Kidney epithelial cell (primary cell): Measurements from ENCODE around the gene GID4. TPM values are rescaled to one million over a fixed set of nuclear protein-coding genes. Genes with fewer than 3 reads are reported as not detected.

Experiments used
- DNase-seq: peaks from one replicate; pipeline ENCODE4 v3.0.0-alpha.2; 2010; ENCODE audit warnings: low read depth
- H3K27me3 ChIP-seq: 2 replicates; pipeline ENCODE4 v1.6.0; 2011; ENCODE audit warnings: low read length; ENCODE audit not compliant: control insufficient read depth, insufficient read depth
- H3K36me3 ChIP-seq: 2 replicates; pipeline ENCODE4 v1.5.1; 2011; ENCODE audit warnings: low read length; ENCODE audit not compliant: control insufficient read depth, insufficient read depth
- H3K4me3 ChIP-seq: 2 replicates; pipeline ENCODE4 v1.5.1; 2011; ENCODE audit warnings: low read depth, mild to moderate bottlenecking, control low read depth, low read length
- total RNA-seq: library from RNA; depleted of rRNA; stranded (reverse); fragments of >200 nt; gene quantifications from 2 replicates; pipeline ENCODE4 v1.2.3, GENCODE V29; 2015
- TF ChIP-seq, protein P1 (sequence below): IDR thresholded peaks from 2 replicates; pipeline ENCODE4 v1.5.1; 2011; ENCODE audit warnings: mild to moderate bottlenecking, moderate library complexity, low read length, control low read depth, inconsistent platforms; ENCODE audit not compliant: insufficient read depth, poor library complexity, severe bottlenecking

GID4 gene
- total RNA-seq, 1 donor from 2014 or later, result 8.6 TPM

DNA sequence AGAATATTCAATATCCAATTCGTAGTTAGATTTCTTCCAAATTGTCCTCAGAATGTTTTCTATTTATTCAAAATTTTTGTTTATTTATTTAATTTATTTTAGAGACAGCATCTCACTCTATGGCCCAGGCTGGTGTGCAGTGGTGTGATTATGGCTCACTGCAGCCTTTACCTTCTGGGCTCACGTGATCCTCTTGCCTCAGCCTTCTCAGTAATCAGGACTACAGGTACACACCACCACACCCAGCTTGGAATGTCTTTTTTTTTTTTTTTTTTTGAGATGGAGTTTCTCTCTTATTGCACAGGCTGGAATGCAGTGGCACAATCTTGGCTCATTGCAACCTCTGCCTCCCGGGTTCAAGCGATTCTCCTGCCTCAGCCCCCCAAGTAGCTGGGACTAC, 45.0 kb downstream of the GID4 start:
- Histone ChIP-seq H3K36me3 (no peaks in the 10 kb centered on the region), H3K27me3 (no peaks in the 10 kb centered on the region), H3K4me3 (no peak overlapping the region)
- no peak for DNase-seq
- TF ChIP-seq, protein P1, sequence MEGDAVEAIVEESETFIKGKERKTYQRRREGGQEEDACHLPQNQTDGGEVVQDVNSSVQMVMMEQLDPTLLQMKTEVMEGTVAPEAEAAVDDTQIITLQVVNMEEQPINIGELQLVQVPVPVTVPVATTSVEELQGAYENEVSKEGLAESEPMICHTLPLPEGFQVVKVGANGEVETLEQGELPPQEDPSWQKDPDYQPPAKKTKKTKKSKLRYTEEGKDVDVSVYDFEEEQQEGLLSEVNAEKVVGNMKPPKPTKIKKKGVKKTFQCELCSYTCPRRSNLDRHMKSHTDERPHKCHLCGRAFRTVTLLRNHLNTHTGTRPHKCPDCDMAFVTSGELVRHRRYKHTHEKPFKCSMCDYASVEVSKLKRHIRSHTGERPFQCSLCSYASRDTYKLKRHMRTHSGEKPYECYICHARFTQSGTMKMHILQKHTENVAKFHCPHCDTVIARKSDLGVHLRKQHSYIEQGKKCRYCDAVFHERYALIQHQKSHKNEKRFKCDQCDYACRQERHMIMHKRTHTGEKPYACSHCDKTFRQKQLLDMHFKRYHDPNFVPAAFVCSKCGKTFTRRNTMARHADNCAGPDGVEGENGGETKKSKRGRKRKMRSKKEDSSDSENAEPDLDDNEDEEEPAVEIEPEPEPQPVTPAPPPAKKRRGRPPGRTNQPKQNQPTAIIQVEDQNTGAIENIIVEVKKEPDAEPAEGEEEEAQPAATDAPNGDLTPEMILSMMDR, result no peak

GRCh38 chr17:18087610-18088491, 48.6 kb downstream of the GID4 start, which contains the start of gene DRG2:
Gene DRG2, plus strand, starts transcription at chr17:18087948. Its CDS starts 76 bp downstream, at chr17:18088024.
- no peaks in the 10 kb centered on the region for H3K36me3 ChIP-seq
- peak within 1 kb of the TSS; percentile 86 for H3K4me3 ChIP-seq
- TF ChIP-seq, protein P1, result no peak
- no peaks in the 10 kb centered on the region for H3K27me3 ChIP-seq
- peak; percentile 29 for DNase-seq

DNA sequence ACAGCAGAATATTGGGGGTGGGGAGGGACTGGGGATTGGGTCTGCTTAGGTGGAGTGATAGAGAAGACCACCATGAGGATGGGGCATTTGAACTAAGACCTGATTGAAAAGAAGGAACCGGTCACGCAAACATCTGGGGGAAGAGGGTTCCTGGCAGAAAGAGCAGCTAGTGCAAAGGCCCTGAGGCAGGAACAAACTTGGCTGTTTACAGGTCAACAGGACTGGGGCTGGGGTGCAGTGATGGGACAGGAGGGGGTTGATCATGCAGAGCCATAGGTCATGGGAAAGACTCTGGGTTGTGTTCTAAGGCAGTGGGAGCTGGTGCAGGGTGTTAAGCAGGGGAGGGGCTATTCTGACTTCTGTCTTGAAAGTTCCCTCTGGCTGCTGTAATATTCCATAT, 50.4 kb downstream of the GID4 start:
- Histone ChIP-seq H3K27me3 (no peaks in the 10 kb centered on the region), H3K4me3 (no peak overlapping the region), H3K36me3 (peaks cover 2% of the 10 kb centered on the region)
- TF ChIP-seq, protein P1, result no peak
- DNase-seq, result no peak

- no peaks in the 10 kb centered on the region for H3K27me3 ChIP-seq
- no peak overlapping the region for H3K4me3 ChIP-seq
- H3K36me3 ChIP-seq, result peaks cover 3% of the 10 kb centered on the region
- no peak for DNase-seq
- TF ChIP-seq, protein P1, result peak; percentile 51
Measured at GRCh38 chr17:18093616-18094408, 54.6 kb downstream of the GID4 start.

DNA sequence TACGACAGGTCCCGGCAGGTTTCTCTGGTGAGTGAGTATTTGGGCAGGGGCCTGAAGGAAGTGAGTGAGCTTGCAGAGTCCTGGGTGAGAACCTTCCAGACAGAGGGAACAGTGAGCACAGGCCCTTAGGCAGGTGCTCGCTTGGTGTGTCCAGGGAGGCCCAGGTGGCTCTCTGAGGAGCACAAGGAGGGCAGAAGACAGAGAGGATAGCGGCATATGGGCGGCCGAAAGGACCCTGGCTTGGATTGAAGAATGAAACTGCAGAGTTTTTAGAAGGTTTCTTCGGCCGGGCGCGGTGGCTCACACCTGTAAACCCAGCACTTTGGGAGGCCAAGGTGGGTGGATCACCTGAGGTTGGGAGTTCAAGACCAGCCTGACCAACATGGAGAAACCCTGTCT, 55.2 kb downstream of the GID4 start:
- DNase-seq, result no peak
- H3K4me3 ChIP-seq, result no peak overlapping the region
- H3K36me3 ChIP-seq, result peaks cover 3% of the 10 kb centered on the region
- H3K27me3 ChIP-seq, result no peaks in the 10 kb centered on the region
- TF ChIP-seq, protein P1, result no peak
